IPS-18c (cell line): ENCODE results near the gene IQCM.

Experiments
- H3K4me3 ChIP-seq: 2 replicates; pipeline ENCODE4 v1.7.0; 2013; ENCODE audit warnings: low read depth, mild to moderate bottlenecking, low read length, moderate library complexity; ENCODE audit not compliant: insufficient read depth
- H3K9me3 ChIP-seq: one replicate; pipeline ENCODE4 v1.6.1; 2013; ENCODE audit warnings: mild to moderate bottlenecking, low read length, moderate library complexity; ENCODE audit not compliant: control insufficient read depth, insufficient read depth

IQCM gene

DNA sequence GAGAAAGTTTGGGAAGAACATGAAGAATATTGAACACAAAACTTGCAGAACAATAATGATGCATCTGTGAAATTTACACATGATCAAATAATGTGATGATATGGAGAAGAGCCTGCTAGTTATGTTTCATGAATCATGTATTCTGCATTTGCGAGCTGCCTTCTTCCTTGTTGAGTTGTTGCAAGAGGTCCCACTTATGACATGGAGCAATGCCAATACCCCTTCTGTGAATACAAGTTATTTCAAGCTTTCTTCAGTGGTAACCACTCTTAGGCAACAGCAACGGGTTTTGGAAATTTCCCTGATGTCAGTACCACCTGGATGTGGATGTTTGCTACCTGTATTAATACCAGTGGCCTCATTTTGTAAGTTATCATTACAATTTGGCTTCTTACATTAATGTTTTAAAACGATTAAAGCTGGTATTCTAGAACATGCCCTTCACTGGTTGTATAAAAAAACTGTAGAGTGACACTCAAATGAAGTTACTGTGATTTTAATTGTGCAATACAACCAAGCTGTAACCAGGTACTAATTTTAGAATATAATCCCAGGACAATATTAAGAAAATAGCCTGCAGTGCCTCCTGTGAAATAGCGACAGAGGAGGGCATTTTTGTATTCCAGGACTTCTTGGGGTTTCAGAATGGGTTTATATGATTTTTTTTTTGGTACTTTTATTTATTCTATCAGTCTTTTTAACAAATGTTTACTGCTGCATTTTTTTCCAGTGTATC, 25.3 kb downstream of the IQCM start:
- Histone ChIP-seq H3K4me3 (no peak overlapping the region), H3K9me3 (no peaks in the 10 kb centered on the region)

DNA sequence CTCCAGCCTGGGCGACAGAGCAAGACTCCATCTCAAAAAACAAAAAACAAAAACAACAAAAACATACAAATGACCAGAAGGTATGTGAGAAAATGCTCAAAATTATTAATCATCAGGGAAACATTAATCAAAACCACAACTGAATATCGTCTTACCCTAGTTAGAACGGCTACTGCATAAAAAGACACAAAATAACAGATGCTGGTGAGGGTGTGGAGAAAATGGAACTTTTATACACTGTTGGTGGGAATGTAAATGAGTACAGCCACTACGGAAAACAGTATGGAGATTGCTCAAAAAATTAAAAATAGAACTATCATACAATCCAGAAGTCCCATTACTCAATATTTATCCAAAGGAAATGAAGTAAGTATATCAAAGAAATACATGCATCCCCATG, 27.3 kb downstream of the IQCM start:
- no peak overlapping the region for H3K4me3 ChIP-seq
- no peaks in the 10 kb centered on the region for H3K9me3 ChIP-seq

DNA sequence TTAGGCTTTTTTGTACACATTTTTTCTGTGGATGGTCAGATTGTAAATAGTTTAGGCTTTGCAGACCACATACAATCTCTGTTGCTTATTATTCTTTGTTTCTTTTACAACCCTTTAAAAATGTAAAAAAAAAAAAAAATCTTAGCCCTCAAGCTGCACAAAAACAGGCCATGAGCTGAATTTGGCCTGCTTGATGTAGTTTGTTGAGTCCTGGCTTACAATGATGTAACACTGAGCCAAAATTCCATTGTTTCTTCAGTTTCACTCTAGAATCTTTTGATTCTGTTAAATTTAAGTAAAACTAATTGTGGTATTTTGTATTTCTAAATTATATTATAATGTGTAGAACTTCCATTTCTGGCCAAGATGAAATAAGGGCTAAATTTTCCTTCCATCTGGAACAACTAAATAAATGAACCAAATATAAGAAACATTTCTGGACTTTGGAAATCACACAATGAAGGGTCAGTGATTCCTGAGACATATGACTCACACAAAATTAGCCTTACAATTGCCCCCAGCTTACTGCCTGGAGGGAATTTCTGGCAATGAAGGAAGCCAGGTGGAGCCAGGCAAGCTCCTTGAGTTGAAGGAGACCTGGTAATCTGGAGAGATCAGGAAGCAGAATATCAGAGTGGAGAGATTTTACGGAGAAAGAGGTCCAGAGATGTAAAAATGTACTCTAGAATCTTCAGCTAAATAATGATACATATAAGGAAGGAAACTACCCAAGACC, 29.8 kb downstream of the IQCM start:
- Histone ChIP-seq H3K9me3 (no peaks in the 10 kb centered on the region), H3K4me3 (no peak overlapping the region)

DNA sequence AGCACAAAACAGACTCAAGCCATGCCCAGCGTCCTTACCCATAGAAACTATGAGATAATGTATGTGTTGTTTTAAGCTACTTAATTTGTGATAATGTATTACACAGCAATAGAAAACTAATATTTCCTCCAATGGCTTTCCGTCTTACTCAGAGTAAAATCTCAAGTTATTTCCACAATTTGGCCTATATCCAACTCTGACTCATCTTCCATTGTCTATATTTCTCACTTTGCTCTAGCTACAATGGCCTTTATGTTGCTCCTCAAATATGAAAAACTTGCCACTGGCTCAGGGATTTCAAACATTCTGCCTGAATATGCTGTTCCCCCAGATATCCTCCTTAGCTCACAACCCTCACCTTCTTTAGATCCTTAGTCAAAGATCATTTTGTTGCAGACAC, 31.6 kb downstream of the IQCM start:
- Histone ChIP-seq H3K9me3 (no peaks in the 10 kb centered on the region), H3K4me3 (no peak overlapping the region)

DNA sequence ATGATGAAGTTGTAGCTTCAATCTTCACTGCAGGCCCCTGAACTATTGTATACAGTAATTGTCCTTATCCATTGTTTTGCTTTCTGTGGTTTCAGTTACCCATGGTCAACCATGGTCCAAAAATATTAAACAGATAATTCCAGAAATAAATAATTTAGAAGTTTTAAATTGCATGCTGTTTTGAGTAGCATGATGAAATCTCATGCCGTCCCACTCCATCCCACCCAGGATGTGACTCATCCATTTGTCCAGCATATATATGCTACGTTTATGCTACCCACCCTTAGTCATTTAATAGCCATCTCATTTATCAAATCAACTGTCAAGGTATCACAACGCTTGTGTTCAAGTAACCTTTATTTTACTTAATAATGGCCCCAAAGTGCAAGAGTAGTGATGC, 34.5 kb downstream of the IQCM start:
- H3K4me3 ChIP-seq: no peak overlapping the region
- H3K9me3 ChIP-seq: no peaks in the 10 kb centered on the region

DNA sequence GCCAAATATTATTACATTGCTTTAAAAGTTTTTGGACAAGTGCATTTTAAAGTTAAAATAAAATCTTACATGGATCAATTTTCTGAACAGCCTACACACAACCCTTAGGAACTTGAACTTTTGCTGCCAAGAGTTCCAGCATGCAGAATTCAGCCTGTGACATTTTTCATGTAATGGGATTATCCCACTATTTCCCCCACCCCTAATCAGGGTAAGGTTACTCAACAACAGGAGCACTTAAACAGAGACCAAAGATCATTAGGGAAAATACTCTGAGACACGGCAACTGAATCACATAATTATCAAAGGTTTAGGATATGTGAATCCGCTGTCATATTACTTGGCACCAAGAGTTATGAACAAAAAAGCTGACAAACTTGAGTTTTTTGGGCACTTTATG, 47.2 kb downstream of the IQCM start:
- Histone ChIP-seq H3K9me3 (no peaks in the 10 kb centered on the region), H3K4me3 (no peak overlapping the region)

DNA sequence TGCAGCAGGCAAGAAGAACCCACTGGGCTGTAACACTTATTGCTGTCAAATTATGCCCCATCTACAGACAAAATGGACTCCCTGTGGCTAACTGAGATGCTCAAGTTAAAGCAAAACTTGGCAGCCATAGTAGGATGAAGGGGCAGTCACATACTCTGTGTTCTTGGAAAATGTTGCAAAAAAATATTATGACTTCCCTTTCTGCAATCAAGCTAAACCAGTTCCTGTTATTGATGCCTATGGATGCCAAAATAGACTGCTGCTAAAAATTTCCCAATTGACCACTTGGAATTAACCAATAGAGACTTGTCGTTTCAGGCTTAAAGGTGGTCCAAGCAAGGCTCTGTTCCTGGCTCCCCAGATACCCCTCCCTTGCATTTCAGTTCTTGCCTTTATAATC, 49.5 kb downstream of the IQCM start:
- Histone ChIP-seq H3K4me3 (no peak overlapping the region), H3K9me3 (no peaks in the 10 kb centered on the region)

DNA sequence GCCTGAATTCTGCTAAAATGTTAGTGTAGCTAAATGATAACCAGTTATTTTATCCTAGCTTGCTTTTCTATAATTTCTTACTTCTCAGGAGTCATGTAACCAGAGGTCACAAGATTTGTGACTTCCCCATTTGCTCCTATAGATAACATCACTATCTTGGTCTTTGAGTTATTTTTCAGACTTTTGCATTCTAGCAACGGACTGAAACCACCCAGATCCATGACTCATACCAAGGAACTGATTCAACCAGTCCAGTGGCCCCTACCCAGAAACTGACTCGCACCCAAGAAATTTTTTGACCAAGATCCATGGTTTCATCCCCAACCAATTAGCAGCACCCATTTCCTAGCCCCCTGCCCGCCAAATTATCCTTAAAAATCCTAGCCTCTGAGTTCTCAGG, 50.0 kb downstream of the IQCM start:
- H3K4me3 ChIP-seq: no peak overlapping the region
- H3K9me3 ChIP-seq: no peaks in the 10 kb centered on the region

DNA sequence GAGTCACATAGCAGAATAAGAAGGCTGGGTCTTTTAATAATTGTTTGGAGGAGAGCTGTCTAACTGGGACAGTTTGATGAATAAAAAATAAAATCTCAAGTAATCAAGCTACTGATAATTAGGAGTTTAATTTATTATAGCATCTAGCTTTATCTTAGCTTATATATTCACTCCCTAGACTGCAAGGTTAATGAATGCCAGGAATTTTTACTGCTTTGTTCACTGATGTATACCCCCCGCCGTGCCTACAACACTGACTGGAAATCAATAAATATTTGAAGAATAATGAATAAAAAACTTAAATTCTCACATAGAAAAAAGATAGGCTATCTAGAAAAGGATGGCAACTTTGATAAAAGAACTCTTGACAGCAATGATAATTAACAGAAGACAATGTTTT, 59.7 kb downstream of the IQCM start:
- Histone ChIP-seq H3K4me3 (no peak overlapping the region), H3K9me3 (peaks cover 2% of the 10 kb centered on the region)

DNA sequence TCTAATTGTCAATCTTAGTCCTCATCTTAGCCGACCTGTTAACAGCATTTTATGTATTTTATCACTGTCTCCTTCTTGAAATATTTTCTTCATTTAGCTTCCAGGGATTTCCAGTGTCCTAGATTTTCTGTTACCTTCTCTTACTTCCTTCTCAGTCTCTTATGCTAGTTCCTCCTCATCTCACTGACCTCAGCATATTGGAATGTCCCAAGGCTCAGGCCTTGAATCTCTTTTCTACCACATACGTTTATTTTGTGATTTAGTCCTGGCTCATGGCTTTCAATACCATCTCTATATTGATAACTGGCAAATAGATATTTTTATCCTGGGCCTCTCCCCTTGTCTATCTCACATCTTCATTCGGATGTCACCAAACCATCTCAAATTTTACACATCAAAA, 61.1 kb downstream of the IQCM start:
- no peak overlapping the region for H3K4me3 ChIP-seq
- peaks cover 2% of the 10 kb centered on the region for H3K9me3 ChIP-seq

DNA sequence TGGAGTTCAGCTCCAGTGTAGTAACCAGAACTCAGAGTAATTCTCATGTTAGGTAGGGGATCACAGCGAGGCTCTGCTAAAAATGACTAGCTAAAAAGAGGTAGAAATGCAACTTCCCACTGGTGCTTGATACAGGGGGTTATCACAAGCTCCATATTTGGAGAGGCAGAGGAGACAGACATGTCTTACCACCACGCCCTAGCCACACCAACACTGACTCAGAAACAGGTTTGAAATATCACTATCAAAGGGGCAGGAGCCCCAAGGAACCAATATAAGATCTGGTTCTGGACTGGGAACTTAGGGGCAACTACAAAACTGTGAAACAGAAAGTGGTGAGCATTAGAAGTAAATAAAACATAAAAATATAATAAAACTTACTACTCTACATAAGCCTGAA, 62.9 kb downstream of the IQCM start:
- no peak overlapping the region for H3K4me3 ChIP-seq
- peaks cover 2% of the 10 kb centered on the region for H3K9me3 ChIP-seq

DNA sequence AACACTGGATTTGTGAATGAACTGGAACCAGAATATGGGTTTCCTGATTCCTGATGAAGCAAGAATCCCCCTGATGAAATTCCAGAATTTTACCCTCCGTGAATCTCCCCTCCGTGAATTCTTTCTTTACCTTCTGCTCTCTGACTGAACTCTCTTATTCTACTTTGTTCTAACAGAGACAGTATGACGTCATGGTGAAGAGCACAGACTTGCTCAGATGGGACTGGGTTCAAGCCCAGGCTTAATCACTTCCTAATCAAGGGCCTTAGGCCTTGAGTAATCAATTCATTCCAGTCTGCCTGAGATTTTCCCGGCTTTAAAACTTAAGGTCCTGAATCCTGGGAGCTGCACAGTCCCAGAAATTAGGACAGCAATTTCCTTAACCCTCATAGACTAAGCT, 64.5 kb downstream of the IQCM start:
- Histone ChIP-seq H3K4me3 (no peak overlapping the region), H3K9me3 (no peaks in the 10 kb centered on the region)

DNA sequence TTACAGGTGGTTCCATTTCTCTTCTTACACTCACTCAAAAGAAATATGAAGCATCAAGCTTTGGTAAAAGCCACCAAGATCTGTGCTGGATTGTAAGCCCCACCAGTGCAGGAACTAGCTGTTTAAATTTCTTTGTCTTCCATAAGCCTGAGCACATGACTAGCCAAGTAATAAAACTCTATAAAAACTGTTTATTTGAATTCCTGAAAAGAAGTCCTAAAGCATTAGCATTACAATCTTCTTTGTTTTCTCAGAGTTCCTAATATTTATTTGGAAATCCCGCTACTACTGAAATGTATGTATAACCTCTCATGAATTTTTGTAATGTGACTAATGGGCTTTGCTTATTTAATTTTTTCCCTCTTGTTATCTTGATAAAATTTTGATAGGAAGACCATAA, 65.9 kb downstream of the IQCM start:
- Histone ChIP-seq H3K4me3 (no peak overlapping the region), H3K9me3 (no peaks in the 10 kb centered on the region)

DNA sequence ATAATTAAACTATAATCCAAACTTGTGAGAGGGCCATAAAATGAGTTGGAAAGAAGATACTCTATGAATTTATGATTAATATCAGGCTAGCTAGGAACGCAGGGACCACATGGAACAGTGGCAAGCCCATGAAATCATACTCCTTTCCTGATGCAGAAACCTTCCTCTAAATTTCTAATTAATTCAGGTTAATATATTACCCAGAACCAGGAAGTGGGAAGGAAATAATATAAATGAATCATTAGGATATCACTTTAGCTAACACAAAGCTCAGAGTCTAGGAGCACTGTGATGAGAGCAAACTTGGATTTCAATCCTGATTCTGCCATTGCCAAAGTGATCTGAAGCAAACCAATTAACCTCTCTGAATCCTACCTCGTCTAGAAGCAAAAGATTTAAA, 68.0 kb downstream of the IQCM start:
- H3K4me3 ChIP-seq: no peak overlapping the region
- no peaks in the 10 kb centered on the region for H3K9me3 ChIP-seq

DNA sequence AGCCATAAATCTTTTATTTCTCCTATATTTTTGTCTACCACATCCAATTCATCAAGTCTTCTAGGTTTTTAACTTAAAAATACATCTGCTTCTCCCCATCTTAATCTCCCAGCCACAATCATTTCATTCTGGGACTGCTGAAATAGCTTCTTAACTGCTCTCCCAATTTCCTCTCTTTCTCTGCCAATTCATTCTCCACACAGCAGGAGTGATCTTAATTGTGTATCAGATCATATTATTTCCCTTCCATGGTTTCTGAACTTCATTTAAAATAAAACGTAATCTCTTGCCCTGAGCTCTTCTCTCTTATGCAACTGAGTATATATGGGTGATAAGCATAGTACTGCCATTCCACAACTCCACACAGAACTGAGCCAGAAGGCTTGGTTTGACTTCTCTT, 69.4 kb downstream of the IQCM start:
- H3K9me3 ChIP-seq: no peaks in the 10 kb centered on the region
- H3K4me3 ChIP-seq: no peak overlapping the region

DNA sequence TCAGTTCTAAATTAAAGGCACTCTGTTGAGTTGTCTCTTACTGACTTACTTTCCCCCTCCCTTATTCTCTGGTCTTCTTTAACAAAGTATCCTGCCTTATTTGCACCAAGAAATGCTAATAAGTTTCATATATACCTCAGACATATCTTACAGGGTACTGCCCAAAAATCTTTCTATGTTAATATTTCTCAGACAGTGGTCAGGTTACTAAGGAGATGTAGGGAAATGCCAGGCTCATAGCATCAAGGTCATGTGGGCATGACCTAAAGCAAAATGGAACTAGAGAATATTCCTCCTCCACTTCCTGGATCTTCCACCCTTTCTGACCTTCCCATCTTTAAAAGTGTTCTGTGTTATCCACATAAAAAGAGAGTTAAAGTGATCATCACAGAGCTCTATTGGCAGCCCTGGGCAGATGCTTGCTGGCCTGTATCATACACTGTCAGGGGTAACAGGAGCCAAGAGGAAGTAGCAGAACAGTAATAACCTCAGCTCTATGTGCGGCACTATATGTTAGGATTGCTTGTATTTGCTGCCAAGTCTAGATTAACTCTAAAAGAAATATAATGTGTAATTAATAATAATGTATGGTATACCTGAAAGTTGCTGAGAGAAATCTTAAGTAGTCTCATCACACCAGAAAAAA, 74.3 kb downstream of the IQCM start:
- Histone ChIP-seq H3K9me3 (no peaks in the 10 kb centered on the region), H3K4me3 (no peak overlapping the region)

DNA sequence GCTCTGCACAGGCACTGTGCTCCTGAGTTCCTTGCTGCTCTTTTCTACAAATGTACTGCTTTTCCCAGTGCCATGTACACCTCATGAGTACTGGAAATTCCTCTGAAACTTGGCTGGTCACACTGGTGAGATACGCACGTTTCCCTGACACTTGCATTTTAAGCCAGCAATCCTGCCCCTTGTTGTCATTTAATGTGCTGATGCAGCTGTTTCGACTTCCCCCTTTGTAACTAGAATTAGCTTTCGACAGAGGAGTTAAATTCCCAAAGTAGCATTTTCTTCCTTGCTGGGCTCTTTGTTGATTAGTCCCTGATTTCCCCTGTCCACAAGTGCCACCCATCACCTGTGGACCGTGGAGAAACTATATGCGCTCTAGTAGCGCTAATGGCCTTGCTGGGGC, 77.5 kb downstream of the IQCM start:
- Histone ChIP-seq H3K4me3 (no peak overlapping the region), H3K9me3 (no peaks in the 10 kb centered on the region)

DNA sequence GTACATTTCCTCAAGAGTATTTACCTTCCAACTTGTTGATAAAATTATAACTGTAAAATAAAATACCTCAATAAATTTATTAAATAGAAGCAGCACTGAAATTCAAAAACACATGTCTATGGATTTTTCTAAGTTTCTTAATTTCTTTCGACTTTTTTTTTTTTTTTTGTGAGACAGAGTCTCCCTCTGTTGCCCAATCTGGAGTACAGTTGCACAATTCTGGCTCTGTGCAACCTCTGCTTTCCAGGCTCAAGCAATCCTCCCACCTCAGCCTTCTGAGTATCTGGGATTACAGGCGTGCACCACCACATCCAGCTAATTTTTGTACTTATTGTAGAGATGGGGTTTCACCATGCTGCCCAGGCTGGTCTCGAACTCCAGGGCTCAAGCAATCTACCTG, 79.8 kb downstream of the IQCM start:
- Histone ChIP-seq H3K4me3 (no peak overlapping the region), H3K9me3 (no peaks in the 10 kb centered on the region)
